Osteoblast (primary cell): Measurements from ENCODE around the gene LRRC58. TPM values are rescaled to one million over a fixed set of nuclear protein-coding genes. Genes with fewer than 3 reads are reported as not detected.
"Not testable (repeated sequence)": the region's sequence is repeated elsewhere in the genome, so short reads cannot be mapped to it uniquely, and the experiment has no call there.

Source experiments
- DNase-seq: peaks from one replicate; pipeline ENCODE4 v3.0.0; 2011; ENCODE audit warnings: low spot score, mixed read lengths; ENCODE audit not compliant: insufficient read length; ENCODE audit errors: missing footprints
- H2AFZ ChIP-seq: 2 replicates; pipeline ENCODE4 v1.6.0; 2011; ENCODE audit warnings: mild to moderate bottlenecking, low read length
- H3K27ac ChIP-seq: 2 replicates; pipeline ENCODE4 v1.5.1; 2011; ENCODE audit warnings: mild to moderate bottlenecking, low read depth, low read length, moderate library complexity
- H3K27me3 ChIP-seq: 2 replicates; pipeline ENCODE4 v1.6.0; 2012; ENCODE audit warnings: mild to moderate bottlenecking, control low read depth, inconsistent platforms, low read length, moderate library complexity; ENCODE audit not compliant: insufficient read depth
- H3K36me3 ChIP-seq: 2 replicates; pipeline ENCODE4 v1.5.1; 2011; ENCODE audit warnings: mild to moderate bottlenecking, low read length, control low read depth, moderate library complexity; ENCODE audit not compliant: insufficient read depth
- H3K4me1 ChIP-seq: 2 replicates; pipeline ENCODE4 v1.5.1; 2011; ENCODE audit warnings: mild to moderate bottlenecking, low read length, control low read depth, moderate library complexity; ENCODE audit not compliant: insufficient read depth
- H3K4me2 ChIP-seq: 2 replicates; pipeline ENCODE4 v1.6.0; 2011; ENCODE audit warnings: mild to moderate bottlenecking, low read length; ENCODE audit not compliant: insufficient read depth
- H3K4me3 ChIP-seq: fragments of 200-600 bp; sonication (generic); 3 replicates; pipeline ENCODE4 v1.5.1; 2012; ENCODE audit warnings: mild to moderate bottlenecking, low read length, inconsistent platforms; ENCODE audit not compliant: insufficient read depth
- H3K79me2 ChIP-seq: 2 replicates; pipeline ENCODE4 v1.6.0; 2012; ENCODE audit warnings: mild to moderate bottlenecking, low read length, control low read depth, inconsistent platforms; ENCODE audit not compliant: insufficient read depth
- H3K9me3 ChIP-seq: 2 replicates; pipeline ENCODE4 v1.5.1; 2011; ENCODE audit warnings: low read depth, low read length, control low read depth
- H4K20me1 ChIP-seq: 2 replicates; pipeline ENCODE4 v1.6.0; 2012; ENCODE audit warnings: mild to moderate bottlenecking, low read length, control low read depth; ENCODE audit not compliant: insufficient read depth
- CTCF ChIP-seq: IDR thresholded peaks from 2 replicates; pipeline ENCODE4 v1.5.1; 2011; ENCODE audit warnings: mild to moderate bottlenecking, low read depth, low read length, moderate library complexity; ENCODE audit errors: extremely low read depth
- total RNA-seq: library from RNA; depleted of rRNA; stranded (reverse); fragments of >200 nt; gene quantifications from 2 replicates; pipeline ENCODE4 v1.2.3, GENCODE V29; 2012

Gene LRRC58
- total RNA-seq, 1 donor, result 49.9 TPM

- H3K27ac ChIP-seq, result no peak overlapping the region
- no peaks in the 10 kb centered on the region for H3K27me3 ChIP-seq
- H3K36me3 ChIP-seq, result peaks cover 47% of the 10 kb centered on the region
- H3K79me2 ChIP-seq, result no peaks in the 10 kb centered on the region
- no peaks in the 10 kb centered on the region for H3K4me1 ChIP-seq
- peaks cover 21% of the 10 kb centered on the region for H4K20me1 ChIP-seq
- H3K4me2 ChIP-seq, result no peak overlapping the region
- TF ChIP-seq CTCF, result no peak
- H3K9me3 ChIP-seq, result no peaks in the 10 kb centered on the region
- H2AFZ ChIP-seq, result no peak overlapping the region
- no peak for DNase-seq
- no peak overlapping the region for H3K4me3 ChIP-seq
These were observed 44.1 kb upstream of the LRRC58 start for GRCh38 chr3:120393243-120393642.

GRCh38 chr3:120382941-120383447 is 33.8 kb upstream of the LRRC58 start:
- no peaks in the 10 kb centered on the region for H3K79me2 ChIP-seq
- H3K4me1 ChIP-seq, result no peaks in the 10 kb centered on the region
- DNase-seq, result no peak

GRCh38 chr3:120381503-120381902 is 32.3 kb upstream of the LRRC58 start:
- H3K9me3 ChIP-seq, result no peaks in the 10 kb centered on the region
- DNase-seq, result no peak
- H3K79me2 ChIP-seq, result no peaks in the 10 kb centered on the region
- peaks cover 4% of the 10 kb centered on the region for H3K27me3 ChIP-seq
- no peaks in the 10 kb centered on the region for H3K4me1 ChIP-seq
- no peak overlapping the region for H3K4me3 ChIP-seq
- no peaks in the 10 kb centered on the region for H3K36me3 ChIP-seq
- H4K20me1 ChIP-seq, result no peaks in the 10 kb centered on the region
- no peak overlapping the region for H3K4me2 ChIP-seq
- no peak overlapping the region for H2AFZ ChIP-seq
- H3K27ac ChIP-seq, result no peak overlapping the region
- no peak for TF ChIP-seq CTCF

More at GRCh38 chr3:120382941-120383447, 33.8 kb upstream of the LRRC58 start:
- H3K27me3 ChIP-seq, result peaks cover 4% of the 10 kb centered on the region
- H3K4me2 ChIP-seq, result no peak overlapping the region
- no peaks in the 10 kb centered on the region for H3K36me3 ChIP-seq
- TF ChIP-seq CTCF, result no peak
- H2AFZ ChIP-seq, result no peak overlapping the region
- H3K4me3 ChIP-seq, result no peak overlapping the region
- H3K9me3 ChIP-seq, result no peaks in the 10 kb centered on the region
- H4K20me1 ChIP-seq, result no peaks in the 10 kb centered on the region
- no peak overlapping the region for H3K27ac ChIP-seq

GRCh38 chr3:120377948-120378347 is 28.8 kb upstream of the LRRC58 start:
- H3K9me3 ChIP-seq, H4K20me1 ChIP-seq, H3K4me2 ChIP-seq, H3K4me1 ChIP-seq, H3K27me3 ChIP-seq, H2AFZ ChIP-seq, DNase-seq, H3K27ac ChIP-seq, H3K79me2 ChIP-seq, H3K36me3 ChIP-seq, H3K4me3 ChIP-seq: not testable (repeated sequence)
